Measurements from ENCODE around the gene POLA1.

The POLA1 gene

DNA sequence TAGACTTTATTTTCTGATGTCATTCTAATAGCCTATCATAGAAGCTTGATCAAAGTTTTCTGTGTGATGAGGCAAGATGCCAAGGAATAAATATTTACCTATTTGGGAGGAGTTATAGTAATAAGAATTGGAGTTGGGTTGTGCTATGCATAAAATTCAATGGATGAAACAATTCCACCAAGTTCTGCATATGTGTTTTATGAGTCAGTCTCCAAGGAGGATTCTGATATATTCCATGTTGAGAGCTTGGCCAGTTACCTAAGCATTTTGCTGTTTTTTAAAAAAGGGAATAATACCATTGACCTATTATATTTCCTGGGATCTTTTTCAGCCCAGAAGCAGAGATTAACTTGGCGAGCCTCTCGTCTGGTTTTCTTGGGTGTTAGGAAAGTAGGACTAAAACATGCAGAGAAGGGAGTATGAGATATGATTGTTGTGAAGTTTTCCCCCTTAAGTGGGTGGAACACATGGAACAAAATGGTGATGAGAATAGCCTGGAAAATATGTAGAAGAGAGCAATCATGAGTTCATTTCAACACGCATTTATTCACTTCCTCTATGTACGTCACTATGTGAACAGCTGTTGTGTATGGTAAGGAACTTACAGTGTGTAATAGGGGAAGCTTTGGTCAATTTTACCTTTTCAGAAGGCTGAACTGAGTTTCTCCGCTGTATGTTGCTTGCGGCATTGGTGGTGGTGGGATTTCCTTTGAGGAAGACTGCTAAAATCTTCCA lies 39.2 kb downstream of the POLA1 start:
- Mint-ChIP-seq H3K27me3 (no peaks in the 10 kb centered on the region), H3K4me3 (no peak overlapping the region), H3K27ac (no peak overlapping the region), H3K4me1 (no peaks in the 10 kb centered on the region), H3K36me3 (peaks cover 12% of the 10 kb centered on the region), H3K9me3 (no peaks in the 10 kb centered on the region)
- no peak for DNase-seq
- CTCF ChIA-PET = no interaction called here

DNA sequence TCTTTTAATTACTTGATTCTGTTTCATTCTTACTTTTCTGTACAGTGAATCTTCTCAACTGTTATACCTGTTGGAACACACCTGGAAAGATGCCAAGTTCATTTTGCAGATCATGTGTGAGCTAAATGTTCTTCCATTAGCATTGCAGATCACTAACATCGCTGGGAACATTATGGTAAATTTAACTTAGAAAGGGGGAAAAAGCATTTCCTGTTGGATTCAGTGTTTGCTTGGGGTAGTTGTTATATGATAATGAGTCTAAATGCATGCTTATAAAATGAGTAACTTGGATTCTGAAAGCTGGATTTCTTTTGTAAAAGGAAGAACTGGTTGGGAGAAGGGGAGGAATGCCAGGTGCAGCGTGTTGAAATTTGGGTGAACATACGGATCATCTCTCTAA lies 47.6 kb downstream of the POLA1 start:
- H3K9me3 Mint-ChIP-seq = no peaks in the 10 kb centered on the region
- no peak for DNase-seq
- H3K27ac Mint-ChIP-seq = no peak overlapping the region
- peaks cover 20% of the 10 kb centered on the region for H3K36me3 Mint-ChIP-seq
- no peak overlapping the region for H3K4me3 Mint-ChIP-seq
- CTCF ChIA-PET = interaction anchor here (1.3 to 1.6 kb wide), 2 partner anchors 11 to 97 kb away, joined by 3 to 4 read pairs; no protein-coding TSS in a partner anchor
- no peaks in the 10 kb centered on the region for H3K27me3 Mint-ChIP-seq
- H3K4me1 Mint-ChIP-seq = no peaks in the 10 kb centered on the region

DNA sequence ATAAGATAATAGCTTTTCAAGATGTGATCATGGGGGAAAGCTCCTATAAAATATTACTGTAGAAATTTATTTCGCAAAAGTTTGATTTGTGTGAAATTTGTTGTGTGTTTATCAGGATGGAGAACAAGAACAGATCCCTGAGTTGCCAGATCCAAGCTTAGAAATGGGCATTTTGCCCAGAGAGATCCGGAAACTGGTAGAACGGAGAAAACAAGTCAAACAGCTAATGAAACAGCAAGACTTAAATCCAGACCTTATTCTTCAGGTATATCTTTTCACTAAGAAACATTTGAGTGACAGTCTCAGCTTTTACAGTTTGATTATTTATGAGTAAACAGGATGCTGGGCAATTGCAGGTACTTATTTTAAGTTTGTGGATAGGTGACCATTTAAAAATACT lies 54.5 kb downstream of the POLA1 start:
- Mint-ChIP-seq H3K36me3 (peaks cover 16% of the 10 kb centered on the region), H3K27ac (no peak overlapping the region), H3K9me3 (no peaks in the 10 kb centered on the region), H3K27me3 (no peaks in the 10 kb centered on the region), H3K4me1 (no peaks in the 10 kb centered on the region), H3K4me3 (no peak overlapping the region)
- CTCF ChIA-PET = no interaction called here
- DNase-seq = no peak

- Mint-ChIP-seq H3K27ac (no peak overlapping the region), H3K4me3 (no peak overlapping the region), H3K4me1 (no peaks in the 10 kb centered on the region), H3K27me3 (no peaks in the 10 kb centered on the region), H3K9me3 (no peaks in the 10 kb centered on the region), H3K36me3 (peaks cover 28% of the 10 kb centered on the region)
- CTCF ChIA-PET = no interaction called here
- no peak for DNase-seq
Observed at GRCh38 chrX:24759786-24760185, 66.1 kb downstream of the POLA1 start.

DNA sequence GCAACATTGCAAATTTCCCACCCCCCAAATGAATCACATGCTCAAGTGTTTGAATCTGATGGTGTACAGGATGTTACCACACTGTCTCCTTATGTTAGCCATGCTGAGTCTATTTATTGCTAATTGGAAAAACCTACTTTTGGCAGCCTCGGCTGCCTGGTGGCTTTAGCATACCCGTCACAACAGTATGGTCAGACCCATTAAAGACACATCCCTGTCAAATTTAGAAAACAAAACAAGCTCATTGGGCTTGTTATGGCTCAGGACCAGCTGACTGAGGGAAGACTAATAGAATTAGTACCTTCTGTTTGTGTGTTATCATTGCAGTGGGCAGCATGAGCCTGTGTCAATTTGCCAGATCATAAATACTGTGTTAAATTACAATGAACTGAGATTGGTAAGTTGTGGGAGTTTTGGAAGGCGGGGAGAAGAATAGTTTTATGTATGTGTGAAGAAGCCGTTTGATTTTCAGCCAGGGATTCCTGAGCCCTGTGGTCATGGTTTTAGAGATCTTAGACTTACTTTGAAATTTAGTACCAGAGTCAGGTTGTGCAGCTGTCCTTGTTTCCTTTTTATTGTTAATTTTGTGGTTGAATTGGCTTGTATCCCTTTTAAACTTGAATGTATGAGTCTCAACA lies 66.8 kb downstream of the POLA1 start:
- no peak for DNase-seq
- Mint-ChIP-seq H3K27me3 (no peaks in the 10 kb centered on the region), H3K36me3 (peaks cover 30% of the 10 kb centered on the region), H3K4me1 (no peaks in the 10 kb centered on the region), H3K27ac (no peak overlapping the region), H3K9me3 (no peaks in the 10 kb centered on the region), H3K4me3 (no peak overlapping the region)
- CTCF ChIA-PET = no interaction called here

- no peaks in the 10 kb centered on the region for H3K4me1 Mint-ChIP-seq
- H3K9me3 Mint-ChIP-seq = no peaks in the 10 kb centered on the region
- no peak overlapping the region for H3K4me3 Mint-ChIP-seq
- H3K27me3 Mint-ChIP-seq = no peaks in the 10 kb centered on the region
- H3K27ac Mint-ChIP-seq = no peak overlapping the region
- CTCF ChIA-PET = no interaction called here
- H3K36me3 Mint-ChIP-seq = peaks cover 34% of the 10 kb centered on the region
- no peak for DNase-seq
Observed at GRCh38 chrX:24761306-24761705, 67.6 kb downstream of the POLA1 start.

- CTCF ChIA-PET = no interaction called here
- H3K4me3 Mint-ChIP-seq = no peak overlapping the region
- H3K9me3 Mint-ChIP-seq = no peaks in the 10 kb centered on the region
- peaks cover 41% of the 10 kb centered on the region for H3K36me3 Mint-ChIP-seq
- DNase-seq = no peak
- no peak overlapping the region for H3K27ac Mint-ChIP-seq
- no peaks in the 10 kb centered on the region for H3K4me1 Mint-ChIP-seq
- no peaks in the 10 kb centered on the region for H3K27me3 Mint-ChIP-seq
Observed at GRCh38 chrX:24763989-24764388, 70.3 kb downstream of the POLA1 start.

GRCh38 chrX:24767557-24767956 lies 73.8 kb downstream of the POLA1 start:
- CTCF ChIA-PET = no interaction called here
- no peak overlapping the region for H3K27ac Mint-ChIP-seq
- no peaks in the 10 kb centered on the region for H3K27me3 Mint-ChIP-seq
- no peaks in the 10 kb centered on the region for H3K4me1 Mint-ChIP-seq
- H3K36me3 Mint-ChIP-seq = peaks cover 47% of the 10 kb centered on the region
- no peak for DNase-seq
- H3K4me3 Mint-ChIP-seq = no peak overlapping the region
- no peaks in the 10 kb centered on the region for H3K9me3 Mint-ChIP-seq

GRCh38 chrX:24768556-24768955 lies 74.8 kb downstream of the POLA1 start:
- H3K4me3 Mint-ChIP-seq = no peak overlapping the region
- H3K27ac Mint-ChIP-seq = no peak overlapping the region
- H3K9me3 Mint-ChIP-seq = no peaks in the 10 kb centered on the region
- CTCF ChIA-PET = no interaction called here
- no peaks in the 10 kb centered on the region for H3K27me3 Mint-ChIP-seq
- no peak for DNase-seq
- no peaks in the 10 kb centered on the region for H3K4me1 Mint-ChIP-seq
- peaks cover 38% of the 10 kb centered on the region for H3K36me3 Mint-ChIP-seq

DNA sequence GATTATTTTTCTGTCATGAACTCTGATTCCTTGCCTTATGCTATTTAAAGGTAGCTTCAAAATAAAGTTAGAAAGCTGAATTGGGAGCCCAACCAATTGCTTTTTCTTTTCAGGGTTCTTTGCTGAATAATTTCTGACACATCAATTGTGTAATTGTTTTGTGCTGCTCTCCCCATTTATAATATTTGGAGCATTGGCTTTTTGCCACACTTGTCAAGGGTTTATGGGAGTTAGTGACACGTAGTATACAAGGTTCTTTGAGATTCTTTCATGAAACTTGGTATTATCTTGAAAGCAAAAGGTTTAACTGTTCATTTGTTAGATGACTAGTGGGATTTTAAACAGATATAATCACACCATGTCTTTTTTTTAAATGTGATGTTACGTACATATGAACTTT lies 80.9 kb downstream of the POLA1 start:
- no peak overlapping the region for H3K27ac Mint-ChIP-seq
- H3K36me3 Mint-ChIP-seq = peaks cover 22% of the 10 kb centered on the region
- no peaks in the 10 kb centered on the region for H3K9me3 Mint-ChIP-seq
- CTCF ChIA-PET = no interaction called here
- no peak overlapping the region for H3K4me3 Mint-ChIP-seq
- H3K27me3 Mint-ChIP-seq = no peaks in the 10 kb centered on the region
- no peak for DNase-seq
- peaks cover 11% of the 10 kb centered on the region for H3K4me1 Mint-ChIP-seq

DNA sequence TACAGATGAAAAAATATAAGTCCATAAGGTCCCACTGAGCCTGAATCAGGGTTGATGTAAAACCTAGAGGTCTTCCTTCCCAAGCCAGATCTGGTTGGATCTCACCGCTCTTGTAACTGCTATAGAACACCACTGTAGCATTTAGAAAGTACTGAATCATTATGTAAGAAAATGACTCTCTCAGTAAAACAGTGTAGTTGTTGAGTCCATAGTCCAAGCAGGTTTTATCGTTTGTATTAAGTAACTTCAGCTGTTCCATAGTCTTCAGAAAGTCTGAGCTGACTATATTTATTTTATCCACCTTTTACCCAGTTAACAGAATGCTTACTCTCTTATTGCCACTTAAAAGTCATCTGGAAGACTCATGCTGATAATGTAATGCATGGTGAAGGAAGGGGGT lies 82.2 kb downstream of the POLA1 start:
- no peak overlapping the region for H3K27ac Mint-ChIP-seq
- no peak overlapping the region for H3K4me3 Mint-ChIP-seq
- no peak for DNase-seq
- no peaks in the 10 kb centered on the region for H3K27me3 Mint-ChIP-seq
- CTCF ChIA-PET = interaction anchor here (1.5 kb wide), 1 partner anchor 9 kb away, joined by 5 read pairs; no protein-coding TSS in a partner anchor
- no peaks in the 10 kb centered on the region for H3K9me3 Mint-ChIP-seq
- H3K36me3 Mint-ChIP-seq = peaks cover 15% of the 10 kb centered on the region
- H3K4me1 Mint-ChIP-seq = peaks cover 11% of the 10 kb centered on the region

DNA sequence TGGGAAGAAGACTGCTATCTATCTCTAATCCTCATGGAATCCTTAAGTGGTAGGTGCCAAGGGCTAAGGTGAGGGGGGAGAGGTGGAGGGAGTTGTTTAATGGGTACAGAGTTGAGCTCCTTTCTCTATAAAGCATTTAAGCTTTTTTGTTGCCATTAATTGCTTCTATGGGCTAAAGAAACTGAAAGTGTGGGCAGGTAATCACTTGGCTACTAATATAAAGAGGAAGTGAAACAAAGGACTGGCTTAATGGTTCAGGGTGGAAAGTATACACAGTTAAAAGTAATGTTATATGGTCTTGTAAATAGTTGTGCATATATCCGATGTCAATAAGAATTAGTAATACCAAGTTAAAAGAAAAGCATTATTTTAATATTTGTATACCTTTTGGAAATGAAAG lies 83.9 kb downstream of the POLA1 start:
- Mint-ChIP-seq H3K27ac (no peak overlapping the region), H3K27me3 (no peaks in the 10 kb centered on the region), H3K36me3 (peaks cover 18% of the 10 kb centered on the region), H3K4me3 (no peak overlapping the region), H3K4me1 (peaks cover 11% of the 10 kb centered on the region), H3K9me3 (no peaks in the 10 kb centered on the region)
- CTCF ChIA-PET = no interaction called here
- DNase-seq = no peak

GRCh38 chrX:24782011-24782410 lies 88.3 kb downstream of the POLA1 start:
- Mint-ChIP-seq H3K27me3 (no peaks in the 10 kb centered on the region), H3K4me3 (no peak overlapping the region), H3K27ac (no peak overlapping the region), H3K9me3 (no peaks in the 10 kb centered on the region), H3K4me1 (peaks cover 5% of the 10 kb centered on the region), H3K36me3 (peaks cover 18% of the 10 kb centered on the region)
- CTCF ChIA-PET = no interaction called here
- no peak for DNase-seq

- Mint-ChIP-seq H3K27ac (no peak overlapping the region), H3K4me1 (no peaks in the 10 kb centered on the region), H3K4me3 (no peak overlapping the region), H3K9me3 (no peaks in the 10 kb centered on the region), H3K27me3 (no peaks in the 10 kb centered on the region), H3K36me3 (peaks cover 27% of the 10 kb centered on the region)
- DNase-seq = no peak
- CTCF ChIA-PET = no interaction called here
Observed at GRCh38 chrX:24789047-24789446, 95.3 kb downstream of the POLA1 start.

- CTCF ChIA-PET = no interaction called here
- Mint-ChIP-seq H3K4me1 (no peaks in the 10 kb centered on the region), H3K9me3 (no peaks in the 10 kb centered on the region), H3K27me3 (no peaks in the 10 kb centered on the region), H3K27ac (no peak overlapping the region), H3K36me3 (peaks cover 29% of the 10 kb centered on the region), H3K4me3 (no peak overlapping the region)
- no peak for DNase-seq
Observed at GRCh38 chrX:24790166-24790565, 96.4 kb downstream of the POLA1 start.

Measured in activated naive CD4-positive, alpha-beta T cell treated with anti-CD3 and anti-CD28 coated beads, Interleukin-2, amount 10 ng/mL, durations not matched to agents 7 days and 5 days (primary cell).